Neural progenitor cell (in vitro differentiated cells): Measurements from ENCODE around the gene WDR41. TPM values are rescaled to one million over a fixed set of nuclear protein-coding genes. Genes with fewer than 3 reads are reported as not detected.

Experiments
- DNase-seq: peaks from one replicate; pipeline ENCODE4 v3.0.0-alpha.2; 2016; ENCODE audit warnings: low spot score
- H2AFZ ChIP-seq: fragments of 200-600 bp; sonication (generic); replicated peaks from 2 replicates; pipeline ENCODE4 v1.6.1; 2016; ENCODE audit warnings: antibody characterized with exemption
- H3F3A ChIP-seq: fragments of 200-600 bp; sonication (generic); 2 replicates; pipeline ENCODE4 v1.6.1; 2016; ENCODE audit warnings: antibody characterized with exemption, low read depth
- H3K27ac ChIP-seq: fragments of 200-600 bp; sonication (generic); 2 replicates; pipeline ENCODE4 v1.5.1; 2016; ENCODE audit warnings: mild to moderate bottlenecking
- H3K27me3 ChIP-seq: fragments of 200-600 bp; sonication (generic); 2 replicates; pipeline ENCODE4 v1.6.1; 2016; ENCODE audit warnings: mild to moderate bottlenecking, moderate library complexity
- H3K36me3 ChIP-seq: fragments of 200-600 bp; sonication (generic); 2 replicates; pipeline ENCODE4 v1.5.1; 2016
- H3K4me1 ChIP-seq: fragments of 200-600 bp; sonication (generic); 2 replicates; pipeline ENCODE4 v1.6.1; 2016; ENCODE audit warnings: mixed run types
- H3K4me2 ChIP-seq: fragments of 200-600 bp; sonication (generic); 2 replicates; pipeline ENCODE4 v1.6.1; 2016
- H3K4me3 ChIP-seq: fragments of 200-600 bp; sonication (generic); 2 replicates; pipeline ENCODE4 v1.5.1; 2016
- H3K79me2 ChIP-seq: fragments of 200-600 bp; sonication (generic); 2 replicates; pipeline ENCODE4 v1.6.1; 2016; ENCODE audit warnings: low read depth
- H3K9ac ChIP-seq: fragments of 200-600 bp; sonication (generic); 2 replicates; pipeline ENCODE4 v1.6.1; 2016
- H3K9me3 ChIP-seq: fragments of 200-600 bp; sonication (generic); 2 replicates; pipeline ENCODE4 v1.5.1; 2016; ENCODE audit warnings: low read depth
- H4K20me1 ChIP-seq: fragments of 200-600 bp; sonication (generic); 2 replicates; pipeline ENCODE4 v1.6.1; 2016; ENCODE audit warnings: low read depth
- H3K27ac Mint-ChIP-seq: 3 replicates; pipeline ENCODE4 v1.8.0; 2021; ENCODE audit warnings: mixed read lengths
- H3K27me3 Mint-ChIP-seq: 2 replicates; pipeline ENCODE4 v1.8.0; 2022; ENCODE audit warnings: low read depth, mild to moderate bottlenecking, inconsistent platforms, moderate library complexity, mixed read lengths; ENCODE audit not compliant: insufficient read depth
- H3K36me3 Mint-ChIP-seq: 3 replicates; pipeline ENCODE4 v1.8.0; 2021; ENCODE audit warnings: mixed read lengths
- H3K4me1 Mint-ChIP-seq: 3 replicates; pipeline ENCODE4 v1.8.0; 2021; ENCODE audit warnings: mixed read lengths
- H3K4me3 Mint-ChIP-seq: 3 replicates; pipeline ENCODE4 v1.8.0; 2021; ENCODE audit warnings: mild to moderate bottlenecking, moderate library complexity, mixed read lengths
- H3K9me3 Mint-ChIP-seq: 3 replicates; pipeline ENCODE4 v1.8.0; 2020; ENCODE audit warnings: mixed read lengths
- CTCF ChIP-seq: fragments of 200-600 bp; sonication (generic); IDR thresholded peaks from 2 replicates; pipeline ENCODE4 v1.5.1; 2017; ENCODE audit warnings: antibody characterized with exemption, mild to moderate bottlenecking
- EZH2 ChIP-seq: fragments of 200-600 bp; sonication (generic); IDR thresholded peaks from 2 replicates; pipeline ENCODE4 v1.6.1; 2017; ENCODE audit warnings: antibody characterized with exemption, mild to moderate bottlenecking, moderate library complexity
- EZH2phosphoT487 ChIP-seq: fragments of 200-600 bp; sonication (generic); IDR thresholded peaks from 2 replicates; pipeline ENCODE4 v1.6.1; 2017; ENCODE audit warnings: antibody characterized with exemption
- total RNA-seq: library from RNA; depleted of rRNA; stranded (reverse); fragments of >200 nt; gene quantifications from 2 replicates; pipeline ENCODE4 v1.2.3, GENCODE V29; 2015; ENCODE audit warnings: low replicate concordance

Gene WDR41
- total RNA-seq, 1 donor from 2014 or later = 92.6 TPM

DNA sequence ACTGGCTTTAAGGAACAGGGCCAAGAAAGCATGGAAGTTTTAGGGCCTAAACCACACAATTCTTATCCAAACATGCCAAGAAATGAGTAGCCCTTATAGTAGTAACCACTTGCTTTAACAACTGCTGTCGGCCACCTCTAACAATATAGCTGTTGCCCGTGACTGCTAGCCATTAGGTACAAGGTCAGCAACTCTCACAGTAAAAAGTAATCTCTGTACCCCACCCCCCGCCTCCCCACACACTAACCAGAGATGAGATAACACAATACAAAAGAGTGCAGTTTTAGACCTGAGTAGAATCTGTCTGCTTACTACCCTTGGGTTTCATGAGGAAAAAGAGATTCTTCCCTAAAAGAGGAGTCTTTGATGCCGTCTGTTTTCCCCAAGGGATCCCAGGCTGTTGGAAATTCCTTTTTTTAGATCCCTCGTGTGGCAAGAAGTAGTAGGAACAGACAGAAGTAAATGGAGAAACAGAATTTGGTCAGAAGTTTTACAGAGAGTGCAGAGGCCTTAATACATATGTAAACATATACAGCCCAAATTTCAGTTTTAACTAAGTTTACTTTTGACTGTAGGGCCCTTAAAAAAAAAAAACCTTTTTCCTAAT lies 94.3 kb downstream of the WDR41 start:
- Mint-ChIP-seq H3K9me3 (no peaks in the 10 kb centered on the region), H3K36me3 (no peaks in the 10 kb centered on the region), H3K27ac (no peak overlapping the region), H3K4me1 (no peaks in the 10 kb centered on the region), H3K27me3 (no peaks in the 10 kb centered on the region), H3K4me3 (no peak overlapping the region)
- Histone ChIP-seq H3K36me3 (no peaks in the 10 kb centered on the region), H3K9me3 (no peaks in the 10 kb centered on the region), H3K9ac (no peak overlapping the region), H3K4me2 (no peak overlapping the region), H3K4me3 (no peak overlapping the region), H3K27me3 (no peaks in the 10 kb centered on the region), H4K20me1 (no peaks in the 10 kb centered on the region), H3K4me1 (no peaks in the 10 kb centered on the region), H3F3A (no peaks in the 10 kb centered on the region), H3K79me2 (no peaks in the 10 kb centered on the region), H3K27ac (no peak overlapping the region), H2AFZ (no peak overlapping the region)
- no peak for DNase-seq
- TF ChIP-seq EZH2 (no peak), EZH2phosphoT487 (no peak), CTCF (no peak)

DNA sequence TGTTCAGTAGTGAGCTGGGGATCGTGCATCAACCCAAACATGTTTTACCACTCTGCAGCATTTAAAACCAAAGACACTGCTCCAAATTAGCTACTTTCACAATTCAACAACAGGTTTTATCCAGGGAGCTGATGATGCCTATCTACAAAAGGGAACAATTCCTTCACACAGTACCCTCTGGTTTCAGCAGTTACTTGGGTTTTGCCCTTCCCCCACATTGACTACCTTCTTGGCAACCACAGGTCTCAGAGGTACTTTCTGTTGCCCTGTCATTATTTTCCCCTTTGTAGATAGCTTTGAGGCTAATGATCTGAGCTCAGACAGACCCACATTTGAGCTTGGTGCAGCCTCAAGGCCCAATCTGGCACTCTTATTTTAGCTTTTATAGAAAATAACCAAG lies 96.1 kb downstream of the WDR41 start:
- Histone ChIP-seq H3K9me3 (no peaks in the 10 kb centered on the region), H4K20me1 (no peaks in the 10 kb centered on the region), H3F3A (no peaks in the 10 kb centered on the region), H3K27ac (no peak overlapping the region), H3K4me3 (no peak overlapping the region), H3K4me1 (no peaks in the 10 kb centered on the region), H3K27me3 (no peaks in the 10 kb centered on the region), H2AFZ (no peak overlapping the region), H3K79me2 (no peaks in the 10 kb centered on the region), H3K4me2 (no peak overlapping the region), H3K36me3 (no peaks in the 10 kb centered on the region), H3K9ac (no peak overlapping the region)
- no peaks in the 10 kb centered on the region for H3K9me3 Mint-ChIP-seq
- no peaks in the 10 kb centered on the region for H3K36me3 Mint-ChIP-seq
- peaks cover 4% of the 10 kb centered on the region for H3K4me1 Mint-ChIP-seq
- TF ChIP-seq CTCF (no peak), EZH2phosphoT487 (no peak), EZH2 (no peak)
- no peak overlapping the region for H3K4me3 Mint-ChIP-seq
- no peak for DNase-seq
- H3K27me3 Mint-ChIP-seq = no peaks in the 10 kb centered on the region
- H3K27ac Mint-ChIP-seq = no peak overlapping the region

DNA sequence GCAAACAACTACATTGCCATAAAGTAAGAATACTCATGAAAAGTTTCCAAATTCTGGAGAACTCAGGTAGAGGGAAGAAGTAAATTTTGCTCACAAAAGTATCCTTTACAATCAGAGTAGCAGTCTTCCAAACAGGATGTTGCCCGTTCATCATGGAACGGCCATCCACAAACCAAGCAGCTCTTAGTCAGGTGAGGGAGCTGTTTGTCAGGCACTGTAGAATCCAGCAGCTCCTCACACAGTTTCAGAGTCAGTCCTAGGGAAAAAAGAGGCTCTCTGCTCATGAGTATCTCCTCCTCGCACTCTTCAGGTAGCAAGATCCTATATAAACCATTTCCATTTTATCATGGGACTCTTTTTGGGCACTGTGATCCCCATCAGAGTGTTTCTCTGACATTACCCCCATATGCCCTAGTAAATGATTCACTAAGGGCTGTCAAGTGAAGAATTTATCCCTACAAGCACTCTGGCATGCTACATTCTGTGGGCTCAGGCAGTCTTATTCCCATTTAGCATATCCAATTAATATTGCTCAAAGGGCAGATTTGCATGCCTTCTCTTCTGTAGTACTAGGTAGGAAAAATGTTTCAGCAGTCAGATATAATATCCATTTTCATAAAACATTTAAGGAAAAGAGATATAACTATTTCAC lies 97.9 kb downstream of the WDR41 start:
- Histone ChIP-seq H3K4me1 (no peaks in the 10 kb centered on the region), H2AFZ (no peak overlapping the region), H4K20me1 (no peaks in the 10 kb centered on the region), H3K79me2 (no peaks in the 10 kb centered on the region), H3K9me3 (no peaks in the 10 kb centered on the region), H3K4me3 (no peak overlapping the region), H3K27me3 (no peaks in the 10 kb centered on the region), H3K4me2 (no peak overlapping the region), H3K27ac (no peak overlapping the region), H3K9ac (no peak overlapping the region), H3F3A (no peaks in the 10 kb centered on the region), H3K36me3 (no peaks in the 10 kb centered on the region)
- TF ChIP-seq CTCF = no peak
- no peak for TF ChIP-seq EZH2phosphoT487
- TF ChIP-seq EZH2 = no peak
- no peak overlapping the region for H3K27ac Mint-ChIP-seq
- H3K4me1 Mint-ChIP-seq = peaks cover 4% of the 10 kb centered on the region
- DNase-seq = no peak
- H3K27me3 Mint-ChIP-seq = no peaks in the 10 kb centered on the region
- no peaks in the 10 kb centered on the region for H3K9me3 Mint-ChIP-seq
- H3K36me3 Mint-ChIP-seq = no peaks in the 10 kb centered on the region
- no peak overlapping the region for H3K4me3 Mint-ChIP-seq
